ENCODE data around the gene FOXK2. TPM values are rescaled to one million over a fixed set of nuclear protein-coding genes. Genes with fewer than 3 reads are reported as not detected.

The FOXK2 gene
- total and polyA plus RNA-seq, 2 experiments from 2014 or later, result 22.0 to 63.0 TPM

DNA sequence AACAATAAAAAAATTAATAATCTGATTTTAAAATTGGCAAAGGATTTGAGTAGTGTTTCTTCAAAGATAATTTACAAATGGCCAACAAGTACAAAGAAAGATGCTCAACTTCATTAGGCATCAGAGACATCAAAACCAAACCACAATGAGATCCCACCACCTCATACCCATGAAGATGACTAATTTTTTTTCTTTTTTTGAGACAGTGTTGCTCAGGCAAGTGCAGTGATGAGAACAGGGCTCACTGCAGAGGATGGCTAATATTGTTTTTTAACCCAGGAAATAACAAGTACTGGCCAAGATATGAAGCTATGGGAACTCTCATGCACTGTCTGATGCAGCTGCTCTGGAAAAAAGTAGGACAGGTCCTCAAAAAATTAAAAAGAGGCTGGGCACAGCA, 113.8 kb downstream of the FOXK2 start:
- TF ChIP-seq, protein P1, sequence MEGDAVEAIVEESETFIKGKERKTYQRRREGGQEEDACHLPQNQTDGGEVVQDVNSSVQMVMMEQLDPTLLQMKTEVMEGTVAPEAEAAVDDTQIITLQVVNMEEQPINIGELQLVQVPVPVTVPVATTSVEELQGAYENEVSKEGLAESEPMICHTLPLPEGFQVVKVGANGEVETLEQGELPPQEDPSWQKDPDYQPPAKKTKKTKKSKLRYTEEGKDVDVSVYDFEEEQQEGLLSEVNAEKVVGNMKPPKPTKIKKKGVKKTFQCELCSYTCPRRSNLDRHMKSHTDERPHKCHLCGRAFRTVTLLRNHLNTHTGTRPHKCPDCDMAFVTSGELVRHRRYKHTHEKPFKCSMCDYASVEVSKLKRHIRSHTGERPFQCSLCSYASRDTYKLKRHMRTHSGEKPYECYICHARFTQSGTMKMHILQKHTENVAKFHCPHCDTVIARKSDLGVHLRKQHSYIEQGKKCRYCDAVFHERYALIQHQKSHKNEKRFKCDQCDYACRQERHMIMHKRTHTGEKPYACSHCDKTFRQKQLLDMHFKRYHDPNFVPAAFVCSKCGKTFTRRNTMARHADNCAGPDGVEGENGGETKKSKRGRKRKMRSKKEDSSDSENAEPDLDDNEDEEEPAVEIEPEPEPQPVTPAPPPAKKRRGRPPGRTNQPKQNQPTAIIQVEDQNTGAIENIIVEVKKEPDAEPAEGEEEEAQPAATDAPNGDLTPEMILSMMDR (IDR thresholded peaks at IDR 0.05; ENCODE audit: low read depth, low read length), result no peak
- H3K36me3 ChIP-seq, result peaks cover 14% of the 10 kb centered on the region
- no peak overlapping the region for H3K27ac ChIP-seq
- no peaks in the 10 kb centered on the region for H3K27me3 ChIP-seq
- DNase-seq (ENCODE audit: low read depth in 1 of 2, low spot score in 1 of 2), result no peak
- H3K9me3 ChIP-seq (ENCODE audit: low read depth), result no peaks in the 10 kb centered on the region
- H3K4me1 ChIP-seq (ENCODE audit: low read depth), result no peaks in the 10 kb centered on the region
- no peak overlapping the region for H3K4me3 ChIP-seq

DNA sequence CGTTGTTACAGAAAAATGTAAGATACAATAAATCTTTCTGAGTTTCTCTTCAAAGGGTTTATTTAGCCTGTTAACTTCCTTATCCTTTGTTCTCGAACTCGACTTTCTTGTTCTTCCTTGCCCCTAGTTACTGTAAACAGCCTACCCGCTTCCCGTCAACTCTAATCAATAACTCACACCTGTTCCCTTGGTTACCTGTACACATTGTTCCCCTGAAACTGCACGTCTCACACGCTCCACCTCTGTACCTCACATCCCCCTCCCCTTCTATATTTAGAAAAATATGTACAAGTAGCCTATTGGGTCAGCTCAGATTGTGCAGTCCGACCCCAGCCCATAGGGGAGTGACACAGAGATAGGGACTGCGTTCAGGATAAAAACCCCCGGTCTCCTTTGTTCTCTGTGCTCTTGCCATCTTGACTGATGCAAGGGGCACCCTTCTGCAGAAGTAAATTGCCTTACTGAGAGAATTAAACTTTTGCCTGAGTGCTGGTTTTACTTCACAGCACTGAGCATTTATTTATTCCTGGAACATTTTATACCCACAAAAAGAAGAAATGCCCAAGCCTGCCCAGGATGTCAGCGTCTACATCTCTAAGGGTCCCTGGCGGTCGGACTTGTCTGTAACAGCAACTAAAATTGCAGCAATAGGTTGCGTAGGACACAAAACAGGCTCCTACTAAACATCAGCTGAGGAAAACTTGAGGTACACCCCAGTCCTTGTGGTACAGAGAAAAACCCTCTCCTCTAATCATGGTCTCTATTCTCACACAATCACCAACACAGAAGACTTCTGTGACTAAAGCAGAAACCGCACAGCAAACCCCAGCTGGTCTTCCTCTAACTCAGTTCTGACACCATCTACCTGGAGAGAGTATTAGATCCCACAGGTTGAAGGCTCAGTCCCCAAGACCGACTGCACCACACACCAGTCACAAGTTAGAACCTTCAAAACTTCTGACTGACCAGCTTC, 117.4 kb downstream of the FOXK2 start:
- no peak for DNase-seq (ENCODE audit: low read depth in 1 of 2, low spot score in 1 of 2)
- H3K9me3 ChIP-seq (ENCODE audit: low read depth), result no peaks in the 10 kb centered on the region
- TF ChIP-seq, protein P1 (IDR thresholded peaks at IDR 0.05; ENCODE audit: low read depth, low read length), result no peak
- H3K27me3 ChIP-seq, result no peaks in the 10 kb centered on the region
- H3K4me1 ChIP-seq (ENCODE audit: low read depth), result no peaks in the 10 kb centered on the region
- no peak overlapping the region for H3K27ac ChIP-seq
- no peak overlapping the region for H3K4me3 ChIP-seq
- H3K36me3 ChIP-seq, result peaks cover 16% of the 10 kb centered on the region

DNA sequence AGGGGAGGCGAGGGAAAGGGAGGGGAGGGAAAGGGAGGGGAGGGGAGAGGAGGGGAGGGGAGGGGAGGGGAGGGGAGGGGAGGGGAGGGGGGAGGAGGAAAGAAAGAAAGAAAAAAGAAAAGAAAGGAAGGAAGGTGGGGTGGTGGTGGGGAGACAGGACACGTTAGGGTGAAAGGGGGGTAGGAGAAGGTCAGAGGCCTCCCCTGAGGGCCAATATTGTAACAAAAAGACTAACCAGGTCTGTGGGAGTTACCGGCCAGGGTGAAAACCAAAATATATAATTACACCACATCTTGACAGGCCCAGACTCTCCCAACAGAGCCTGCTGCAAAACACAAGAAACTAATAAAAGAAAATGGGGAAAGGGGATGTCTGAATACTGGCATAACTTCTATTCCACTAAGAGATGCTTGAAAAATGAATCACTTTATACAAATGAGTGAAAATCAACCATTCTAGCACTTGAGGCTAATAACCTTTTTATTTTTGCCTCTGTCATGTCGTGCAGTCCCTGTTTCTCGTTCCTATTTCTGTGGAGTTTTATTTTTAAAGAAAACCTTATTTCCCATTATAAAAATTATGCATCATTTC, 118.7 kb downstream of the FOXK2 start:
- TF ChIP-seq, protein P1 (IDR thresholded peaks at IDR 0.05; ENCODE audit: low read depth, low read length), result no peak
- Histone ChIP-seq H3K9me3 (ENCODE audit: low read depth) (no peaks in the 10 kb centered on the region), H3K27ac (no peak overlapping the region), H3K36me3 (peaks cover 26% of the 10 kb centered on the region), H3K4me1 (ENCODE audit: low read depth) (no peaks in the 10 kb centered on the region), H3K4me3 (no peak overlapping the region), H3K27me3 (no peaks in the 10 kb centered on the region)
- DNase-seq (ENCODE audit: low read depth in 1 of 2, low spot score in 1 of 2), result no peak

DNA sequence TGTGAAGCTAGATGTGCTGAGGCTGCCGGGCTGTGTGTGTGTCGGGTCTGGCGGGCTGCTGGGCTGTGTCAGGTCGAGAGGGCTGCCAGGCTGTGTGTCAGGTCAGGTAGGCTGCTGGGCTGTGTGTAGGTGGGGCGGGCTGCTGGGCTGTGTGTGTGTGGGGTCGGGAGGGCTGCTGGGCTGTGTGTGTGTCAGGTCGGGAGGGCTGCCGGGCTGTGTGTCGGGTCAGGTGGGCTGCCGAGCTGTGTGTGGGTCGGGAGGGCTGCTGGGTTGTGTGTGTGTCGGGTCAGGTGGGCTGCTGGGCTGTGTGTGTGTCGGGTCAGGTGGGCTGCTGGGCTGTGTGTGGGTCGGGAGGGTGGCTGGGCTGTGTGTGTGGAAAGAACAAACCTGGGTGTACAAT, 120.1 kb downstream of the FOXK2 start:
- peaks cover 34% of the 10 kb centered on the region for H3K36me3 ChIP-seq
- H3K27me3 ChIP-seq, result no peaks in the 10 kb centered on the region
- no peak overlapping the region for H3K4me3 ChIP-seq
- no peaks in the 10 kb centered on the region for H3K9me3 ChIP-seq (ENCODE audit: low read depth)
- TF ChIP-seq, protein P1 (IDR thresholded peaks at IDR 0.05; ENCODE audit: low read depth, low read length), result no peak
- no peak overlapping the region for H3K27ac ChIP-seq
- H3K4me1 ChIP-seq (ENCODE audit: low read depth), result no peaks in the 10 kb centered on the region
- no peak for DNase-seq (ENCODE audit: low read depth in 1 of 2, low spot score in 1 of 2)

DNA sequence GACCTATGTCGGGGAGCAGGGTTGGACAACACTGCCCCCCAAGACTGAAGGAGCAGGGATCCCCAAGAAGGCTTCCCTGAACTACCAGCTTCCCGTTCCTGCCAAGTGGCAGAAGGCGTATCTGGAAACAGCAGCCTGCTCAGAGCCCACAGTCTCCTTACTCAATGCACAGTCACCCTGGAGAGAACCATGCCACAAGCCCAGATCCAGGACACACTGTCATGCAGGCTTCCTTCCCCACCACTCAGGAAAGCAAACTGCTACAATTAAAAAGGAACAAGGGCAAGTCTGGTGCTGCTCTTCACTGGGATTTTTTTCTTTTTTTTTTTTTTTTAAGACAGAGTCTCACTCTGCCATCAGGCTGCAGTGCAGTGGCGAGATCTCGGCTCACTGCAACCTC, 120.5 kb downstream of the FOXK2 start:
- H3K27ac ChIP-seq, result no peak overlapping the region
- TF ChIP-seq, protein P1 (IDR thresholded peaks at IDR 0.05; ENCODE audit: low read depth, low read length), result no peak
- H3K4me1 ChIP-seq (ENCODE audit: low read depth), result no peaks in the 10 kb centered on the region
- peaks cover 34% of the 10 kb centered on the region for H3K36me3 ChIP-seq
- H3K4me3 ChIP-seq, result no peak overlapping the region
- no peaks in the 10 kb centered on the region for H3K9me3 ChIP-seq (ENCODE audit: low read depth)
- no peaks in the 10 kb centered on the region for H3K27me3 ChIP-seq
- DNase-seq (ENCODE audit: low read depth in 1 of 2, low spot score in 1 of 2), result no peak

Measured in cardiac muscle cell (in vitro differentiated cells and primary cell).